HepG2 (cell line): ENCODE data around the gene RNF208. TPM values are rescaled to one million over a fixed set of nuclear protein-coding genes. Genes with fewer than 3 reads are reported as not detected.

Experiments used
- ASH2L ChIP-seq: fragments of 300-600, 200-600 bp; sonication (generic); IDR thresholded peaks from 2 replicates; pipeline ENCODE4 v1.7.0; 2017; ENCODE audit warnings: low read depth, mild to moderate bottlenecking, moderate library complexity, mixed read lengths, low read length; ENCODE audit not compliant: insufficient read length
- ATF1 ChIP-seq: IDR thresholded peaks from 2 replicates; pipeline ENCODE4 v1.6.1; 2016; ENCODE audit warnings: mild to moderate bottlenecking, control low read depth
- CEBPZ ChIP-seq: IDR thresholded peaks from 2 replicates; pipeline ENCODE4 v1.6.1; 2012; ENCODE audit warnings: low read length, improper control_type of control experiment
- EZH2 ChIP-seq: conservative IDR thresholded peaks from 2 replicates; pipeline ENCODE4 v1.6.1; 2012; ENCODE audit warnings: mild to moderate bottlenecking, low read depth, low read length, moderate library complexity
- FOXM1 ChIP-seq: sonication (generic); formaldehyde crosslinking; IDR thresholded peaks from 2 replicates; pipeline ENCODE4 v1.5.0; 2020; ENCODE audit warnings: missing genetic modification reagents
- GFI1 ChIP-seq: sonication (generic); formaldehyde crosslinking; IDR thresholded peaks from 2 replicates; pipeline ENCODE4 v1.5.0; 2020; ENCODE audit warnings: missing genetic modification reagents, mild to moderate bottlenecking, borderline replicate concordance
- HOXA3 ChIP-seq: sonication (generic); formaldehyde crosslinking; IDR thresholded peaks from 2 replicates; pipeline ENCODE4 v1.5.0; 2020; ENCODE audit warnings: missing genetic modification reagents
- PAWR ChIP-seq: sonication (generic); formaldehyde crosslinking; IDR thresholded peaks from 2 replicates; pipeline ENCODE4 v1.4.0; 2020; ENCODE audit warnings: missing genetic modification reagents, mild to moderate bottlenecking, borderline replicate concordance
- SP1 ChIP-seq, 2 experiments: fragments of 450-650 bp in 1 of 2; sonication (generic) in 1 of 2; formaldehyde crosslinking in 1 of 2; IDR thresholded peaks; 2 replicates each; pipeline versions ENCODE4 v1.4.0 to v1.6.1; 2016 to 2020; ENCODE audit warnings: missing genetic modification reagents in 1 of 2
- SPEN ChIP-seq: sonication (generic); formaldehyde crosslinking; IDR thresholded peaks from 2 replicates; pipeline ENCODE4 v1.5.1; 2020; ENCODE audit warnings: low read depth, mild to moderate bottlenecking, missing genetic modification reagents
- STAG1 ChIP-seq: sonication (generic); formaldehyde crosslinking; IDR thresholded peaks from 2 replicates; pipeline ENCODE4 v1.4.0; 2020; ENCODE audit warnings: missing genetic modification reagents
- ZNF264 ChIP-seq: sonication (generic); formaldehyde crosslinking; IDR thresholded peaks from 2 replicates; pipeline ENCODE4 v1.4.0; 2020; ENCODE audit warnings: missing genetic modification reagents
- ZNF33A ChIP-seq: sonication (generic); formaldehyde crosslinking; IDR thresholded peaks from 2 replicates; pipeline ENCODE4 v1.5.1; 2020; ENCODE audit warnings: missing genetic modification reagents, mild to moderate bottlenecking, moderate library complexity, borderline replicate concordance
- ZNF597 ChIP-seq: sonication (generic); formaldehyde crosslinking; IDR thresholded peaks from 2 replicates; pipeline ENCODE4 v1.5.0; 2020; ENCODE audit warnings: missing genetic modification reagents
- ZNF670 ChIP-seq: sonication (generic); formaldehyde crosslinking; IDR thresholded peaks from 2 replicates; pipeline ENCODE4 v1.8.0; 2022; ENCODE audit warnings: mild to moderate bottlenecking, missing genetic modification reagents, borderline replicate concordance
- ZNF687 ChIP-seq: sonication (generic); formaldehyde crosslinking; IDR thresholded peaks from 2 replicates; pipeline ENCODE4 v1.5.1; 2020; ENCODE audit warnings: mild to moderate bottlenecking, missing genetic modification reagents, moderate library complexity
- ZSCAN29 ChIP-seq: sonication (generic); formaldehyde crosslinking; conservative IDR thresholded peaks from 2 replicates; pipeline ENCODE4 v1.4.0; 2020; ENCODE audit warnings: mild to moderate bottlenecking, missing genetic modification reagents
- polyA plus RNA-seq, 8 experiments: library from polyadenylated mRNA; depleted of rRNA in 3 of 8; stranded (reverse) in 7 of 8; unstranded in 1 of 8; fragments of >200 nt; fragmentation: Illumina TruSeq in 4 of 8; extraction: Trizol in 4 of 8; gene quantifications; 2 replicates each; pipeline versions ENCODE4 v1.2.1 to v1.2.3, GENCODE V29; 2011 to 2016; ENCODE audit warnings: low read depth in 4 of 8, missing spikeins in 1 of 8, mixed read lengths in 1 of 8; ENCODE audit not compliant: insufficient read depth in 1 of 8
- total RNA-seq, 5 experiments: library from RNA; depleted of rRNA; stranded (reverse); fragments of >200 nt; fragmentation: Illumina TruSeq; extraction: Trizol; gene quantifications; 2 replicates each; pipeline ENCODE4 v1.2.3, GENCODE V29; 2016; ENCODE audit warnings: low read depth in 1 of 5
- TF ChIP-seq, protein P1 (sequence below): sonication (generic); formaldehyde crosslinking; IDR thresholded peaks from 2 replicates; pipeline ENCODE4 v1.4.0; 2020; ENCODE audit warnings: low read depth, mild to moderate bottlenecking, missing genetic modification reagents

Gene RNF208
- total and polyA plus RNA-seq, 2 of the 13 experiments (the other 11 are each of a cell fraction or from before 2014, with no cell fraction given): 1.6 to 2.1 TPM

GRCh38 chr9:137200311-137201204, 21.5 kb downstream of the RNF208 start, which contains the start of gene TPRN (continued):
- TF ChIP-seq ZNF687 (CRISPR knock-in tag): peak; percentile 94
- TF ChIP-seq ZNF33A (CRISPR knock-in tag): 0 out of 2 replicates have a peak, but pooled peaks have one; percentile 31
- peak; percentile 87 for TF ChIP-seq ZNF264
- peak; percentile 34; the same call in 1 of the 2 replicates for TF ChIP-seq SP1 (IDR thresholded peaks at IDR 0.05)
- peak; percentile 96 for TF ChIP-seq SP1 (CRISPR knock-in tag; IDR thresholded peaks at IDR 0.05)
- peak; percentile 74; the same call in 1 of the 2 replicates for TF ChIP-seq GFI1 (CRISPR knock-in tag)
- 0 out of 2 replicates have a peak, but pooled peaks have one; percentile 50 for TF ChIP-seq ZSCAN29 (CRISPR knock-in tag)
- TF ChIP-seq SPEN (CRISPR knock-in tag): peak; percentile 90
- TF ChIP-seq CEBPZ: peak; percentile 15; the same call in 1 of the 2 replicates
- TF ChIP-seq ZNF597 (CRISPR knock-in tag): no peak
- TF ChIP-seq HOXA3: peak; percentile 82
- TF ChIP-seq, protein P1, sequence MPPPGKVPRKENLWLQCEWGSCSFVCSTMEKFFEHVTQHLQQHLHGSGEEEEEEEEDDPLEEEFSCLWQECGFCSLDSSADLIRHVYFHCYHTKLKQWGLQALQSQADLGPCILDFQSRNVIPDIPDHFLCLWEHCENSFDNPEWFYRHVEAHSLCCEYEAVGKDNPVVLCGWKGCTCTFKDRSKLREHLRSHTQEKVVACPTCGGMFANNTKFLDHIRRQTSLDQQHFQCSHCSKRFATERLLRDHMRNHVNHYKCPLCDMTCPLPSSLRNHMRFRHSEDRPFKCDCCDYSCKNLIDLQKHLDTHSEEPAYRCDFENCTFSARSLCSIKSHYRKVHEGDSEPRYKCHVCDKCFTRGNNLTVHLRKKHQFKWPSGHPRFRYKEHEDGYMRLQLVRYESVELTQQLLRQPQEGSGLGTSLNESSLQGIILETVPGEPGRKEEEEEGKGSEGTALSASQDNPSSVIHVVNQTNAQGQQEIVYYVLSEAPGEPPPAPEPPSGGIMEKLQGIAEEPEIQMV (CRISPR knock-in tag): 0 out of 2 replicates have a peak, but pooled peaks have one; percentile 18
- 0 out of 2 replicates have a peak, but pooled peaks have one; percentile 10 for TF ChIP-seq STAG1 (CRISPR knock-in tag)
- TF ChIP-seq ATF1 (CRISPR knock-in tag): no peak
- peak; percentile 66; the same call in 1 of the 2 replicates for TF ChIP-seq ZNF670 (CRISPR knock-in tag)
- peak; percentile 72 for TF ChIP-seq ASH2L
- TF ChIP-seq EZH2: no peak
- TF ChIP-seq FOXM1 (CRISPR knock-in tag): no peak
- TF ChIP-seq PAWR (CRISPR knock-in tag): no peak
